Superior temporal gyrus (tissue), 1 donor: ENCODE results near the gene CCDC18.

Experiments
- DNase-seq: peaks from one replicate; pipeline ENCODE4 v3.0.0-alpha.2; 2016; ENCODE audit errors: extremely low spot score

CCDC18 gene

DNA sequence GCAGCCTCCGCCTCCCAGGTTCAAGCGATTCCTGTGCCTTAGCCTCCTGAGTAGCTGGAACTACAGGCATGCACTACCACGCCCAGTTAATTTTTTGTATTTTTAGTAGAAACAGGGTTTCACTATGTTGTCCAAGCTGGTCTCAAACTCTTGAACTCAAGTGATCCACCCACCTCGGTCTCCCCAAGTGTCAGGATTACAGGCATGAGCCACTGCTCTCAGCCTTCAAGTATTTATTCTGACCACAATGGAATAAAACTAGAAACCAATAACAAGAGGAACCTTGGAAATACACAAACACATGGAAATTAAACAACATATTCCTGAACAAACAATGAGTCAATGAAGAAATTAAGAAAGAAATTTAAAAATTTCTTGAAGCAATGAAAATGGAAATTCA is 132.5 kb downstream of the CCDC18 start:
- DNase-seq, result no peak

DNA sequence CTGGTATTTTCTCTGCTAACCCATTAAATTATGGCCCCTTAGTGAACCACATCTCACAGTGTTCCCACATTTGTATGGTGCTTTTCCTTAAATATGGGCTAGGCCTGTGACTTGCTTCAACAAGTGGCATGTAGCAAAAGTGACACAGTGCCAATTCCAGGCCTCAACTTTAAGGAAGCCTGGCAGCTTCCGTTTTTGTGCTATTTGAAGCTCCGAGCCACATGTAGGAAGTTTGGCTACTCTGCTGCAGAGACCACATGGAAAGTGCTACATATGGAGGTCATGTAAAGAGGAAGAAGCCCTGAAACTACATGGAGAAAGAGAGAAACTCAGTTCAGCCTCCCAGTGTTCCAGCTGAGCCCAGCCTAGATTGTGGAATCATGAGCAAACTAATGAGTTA is 136.7 kb downstream of the CCDC18 start:
- DNase-seq, result peak; percentile 29

DNA sequence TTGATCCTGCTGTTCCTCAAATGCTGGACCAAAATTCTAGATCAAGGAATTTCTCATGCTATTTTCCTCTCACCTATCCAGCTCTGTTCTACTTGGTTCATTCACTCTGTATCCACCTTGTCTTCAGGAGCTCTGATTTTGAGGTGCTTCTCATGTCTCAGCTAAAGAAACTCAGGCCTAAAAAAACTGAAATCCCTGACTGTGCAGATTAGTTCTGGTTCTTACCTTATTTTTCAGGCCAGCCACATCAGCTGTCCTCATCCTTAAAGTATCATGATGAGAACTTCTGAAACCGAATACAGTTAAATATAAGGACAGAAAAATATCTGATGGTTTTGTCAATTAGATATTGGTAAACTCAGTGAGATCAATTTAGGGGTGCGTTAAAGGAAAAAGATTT is 137.4 kb downstream of the CCDC18 start:
- DNase-seq, result no peak

DNA sequence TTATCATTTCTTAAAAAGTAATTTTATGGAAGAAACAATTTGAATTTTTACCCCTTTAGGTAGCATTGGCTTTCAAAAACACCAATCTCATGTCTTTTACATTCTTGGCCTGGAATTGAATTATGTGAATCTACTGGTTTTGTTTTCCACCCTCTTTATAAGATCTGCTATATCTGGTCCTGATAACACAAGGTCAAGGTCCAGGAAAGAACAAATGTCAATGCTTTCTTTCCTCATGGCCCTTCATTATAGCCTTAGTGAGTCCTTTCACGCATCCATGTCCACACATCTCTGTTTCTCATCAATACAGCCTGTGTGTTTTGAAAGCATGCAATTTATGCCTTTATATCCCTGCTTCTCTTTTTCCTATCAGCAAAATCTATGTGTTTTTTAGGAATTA is 141.2 kb downstream of the CCDC18 start:
- DNase-seq, result no peak

DNA sequence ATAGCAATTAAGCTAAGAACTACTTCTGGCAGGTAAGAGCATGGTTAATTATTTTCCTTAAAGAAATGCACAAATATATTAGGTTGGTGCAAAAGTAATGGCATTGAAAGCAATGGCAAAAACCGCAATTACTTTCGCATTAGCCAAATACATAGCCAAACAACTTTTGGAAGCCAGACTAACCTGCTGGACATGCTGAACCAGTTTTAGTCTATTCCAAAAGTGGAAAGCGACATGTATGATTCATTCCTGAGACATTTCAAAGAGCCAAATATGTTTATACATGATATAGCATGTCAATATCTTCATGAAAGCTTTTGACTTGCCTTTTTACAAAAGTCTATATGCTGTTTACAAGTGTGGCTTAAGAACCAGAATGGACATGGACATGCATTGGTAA is 141.8 kb downstream of the CCDC18 start:
- no peak for DNase-seq

DNA sequence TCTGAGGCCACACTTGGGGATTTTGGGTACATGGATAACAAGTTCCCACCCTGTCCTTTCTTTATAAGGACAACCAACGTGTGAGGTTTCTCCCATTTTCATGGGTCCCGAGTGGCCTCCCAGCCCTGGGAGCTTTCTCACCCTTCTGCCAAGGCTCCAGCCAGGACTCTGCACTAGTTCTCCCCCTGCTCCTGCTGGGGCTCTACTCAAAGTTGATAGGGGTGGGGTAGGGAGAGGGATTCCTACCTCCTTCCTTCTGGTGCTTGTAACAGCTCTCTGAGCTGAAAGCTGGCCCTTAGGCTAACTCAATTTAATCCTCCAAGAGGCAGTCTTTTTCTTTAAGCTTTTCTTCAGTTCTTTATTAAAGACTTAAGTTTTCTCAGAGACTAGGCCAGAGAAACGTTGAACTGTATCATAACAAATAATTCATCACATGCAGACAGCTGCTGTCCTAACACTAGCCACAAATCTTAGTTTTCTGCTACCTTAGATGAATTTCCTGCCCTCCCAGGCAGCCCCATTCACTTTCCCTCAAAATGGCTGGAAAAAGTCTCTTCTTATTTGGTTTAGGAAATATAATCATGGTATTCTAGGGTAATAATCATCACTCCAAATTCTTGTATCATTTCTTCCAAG is 142.8 kb downstream of the CCDC18 start:
- no peak for DNase-seq

DNA sequence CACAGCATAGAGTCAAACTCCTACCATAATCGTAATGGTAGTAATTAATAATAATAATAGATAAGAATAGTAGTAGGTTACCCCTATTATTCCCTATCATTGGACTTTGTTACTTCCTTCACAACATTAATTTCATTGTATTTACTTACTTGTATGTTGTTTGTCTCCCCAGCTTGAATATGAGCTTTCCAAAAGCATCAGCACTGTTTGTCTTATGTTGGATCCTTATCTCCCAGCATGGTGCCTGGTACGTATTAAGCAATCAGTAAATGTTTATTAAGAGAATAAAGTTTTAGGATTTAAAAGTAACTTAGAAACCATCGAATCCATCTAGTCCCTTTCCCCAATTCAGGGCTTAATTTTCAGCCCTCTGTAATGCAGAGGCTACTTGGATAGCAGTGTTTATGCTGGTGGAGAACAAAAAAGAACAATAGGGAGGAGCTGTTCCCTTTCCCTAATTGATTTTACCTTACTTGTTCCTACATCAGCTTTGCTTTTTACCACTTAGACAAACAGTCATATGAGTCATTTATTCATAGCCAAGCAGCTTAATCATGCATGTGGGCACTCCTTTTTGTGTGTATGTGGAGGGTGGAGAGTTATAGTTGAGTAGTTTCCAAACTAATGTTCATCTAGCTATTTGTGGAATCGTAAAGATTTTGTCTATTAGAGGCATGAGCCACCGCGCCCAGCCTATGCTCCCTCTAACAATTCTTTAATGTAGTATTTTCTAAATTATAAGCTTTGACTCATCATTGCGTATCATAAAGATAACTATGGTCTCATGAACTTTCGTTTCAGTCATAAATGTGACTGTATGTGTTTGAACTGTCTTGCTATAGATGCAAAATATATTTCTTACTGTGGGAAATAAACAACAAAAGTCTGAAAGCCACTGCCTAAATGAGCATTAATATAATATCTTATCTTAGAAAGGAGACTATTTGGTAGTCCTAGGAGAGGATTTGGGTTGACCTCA is 144.3 kb downstream of the CCDC18 start:
- DNase-seq, result no peak
